Karpas-422 (cell line): ENCODE data around the gene PLEKHG3. TPM values are rescaled to one million over a fixed set of nuclear protein-coding genes. Genes with fewer than 3 reads are reported as not detected.
"Not testable (repeated sequence)": the region's sequence is repeated elsewhere in the genome, so short reads cannot be mapped to it uniquely, and the experiment has no call there.

Source experiments
- DNase-seq: peaks from one replicate; pipeline ENCODE4 v3.0.0-alpha.2; 2015
- H2AFZ ChIP-seq: fragments of 200-600 bp; sonication (generic); 2 replicates; pipeline ENCODE4 v1.6.1; 2014; ENCODE audit warnings: antibody characterized with exemption, low read length, mixed read lengths
- H3K27ac ChIP-seq: fragments of 200-600 bp; sonication (generic); 2 replicates; pipeline ENCODE4 v1.5.1; 2014; ENCODE audit warnings: mild to moderate bottlenecking, low read length, moderate library complexity
- H3K27me3 ChIP-seq: fragments of 200-600 bp; sonication (generic); 2 replicates; pipeline ENCODE4 v1.6.1; 2014; ENCODE audit warnings: low read length, mixed read lengths
- H3K36me3 ChIP-seq: fragments of 200-600 bp; sonication (generic); 2 replicates; pipeline ENCODE4 v1.6.1; 2014; ENCODE audit warnings: low read length, mixed read lengths; ENCODE audit not compliant: insufficient read depth
- H3K4me1 ChIP-seq: fragments of 200-600 bp; sonication (generic); 2 replicates; pipeline ENCODE4 v1.6.1; 2014; ENCODE audit warnings: mild to moderate bottlenecking, low read length, mixed read lengths
- H3K4me2 ChIP-seq: fragments of 200-600 bp; sonication (generic); 2 replicates; pipeline ENCODE4 v1.6.1; 2014; ENCODE audit warnings: low read length, low read depth, mild to moderate bottlenecking; ENCODE audit not compliant: poor library complexity, severe bottlenecking
- H3K4me3 ChIP-seq: fragments of 200-600 bp; sonication (generic); 2 replicates; pipeline ENCODE4 v1.5.1; 2014; ENCODE audit warnings: mild to moderate bottlenecking, antibody characterized with exemption, low read length, mixed read lengths
- H3K79me2 ChIP-seq: fragments of 200-600 bp; sonication (generic); 2 replicates; pipeline ENCODE4 v1.6.1; 2014; ENCODE audit warnings: mild to moderate bottlenecking, low read length, mixed read lengths
- H3K9ac ChIP-seq: fragments of 200-600 bp; sonication (generic); 2 replicates; pipeline ENCODE4 v1.6.0; 2014; ENCODE audit warnings: low read length
- H3K9me2 ChIP-seq: fragments of 200-600 bp; sonication (generic), shearing (Covaris generic); replicated peaks from 2 replicates; pipeline ENCODE4 v1.6.0; 2014; ENCODE audit warnings: mild to moderate bottlenecking, low read length, moderate library complexity; ENCODE audit not compliant: insufficient read depth
- H3K9me3 ChIP-seq: fragments of 300-700, 200-600 bp; sonication (generic); 2 replicates; pipeline ENCODE4 v1.6.1; 2014; ENCODE audit warnings: low read length, mixed read lengths
- H4K20me1 ChIP-seq: fragments of 200-600 bp; sonication (generic); 2 replicates; pipeline ENCODE4 v1.6.1; 2014; ENCODE audit warnings: mild to moderate bottlenecking, antibody characterized with exemption, low read length, low read depth; ENCODE audit not compliant: insufficient read depth
- total RNA-seq: library from RNA; depleted of rRNA; stranded (reverse); fragments of >200 nt; shearing (Covaris generic); gene quantifications from 2 replicates; pipeline ENCODE4 v1.2.3, GENCODE V29; 2014; ENCODE audit warnings: low replicate concordance

Gene PLEKHG3
- total RNA-seq, 1 experiment from 2014 or later: not detected

DNA sequence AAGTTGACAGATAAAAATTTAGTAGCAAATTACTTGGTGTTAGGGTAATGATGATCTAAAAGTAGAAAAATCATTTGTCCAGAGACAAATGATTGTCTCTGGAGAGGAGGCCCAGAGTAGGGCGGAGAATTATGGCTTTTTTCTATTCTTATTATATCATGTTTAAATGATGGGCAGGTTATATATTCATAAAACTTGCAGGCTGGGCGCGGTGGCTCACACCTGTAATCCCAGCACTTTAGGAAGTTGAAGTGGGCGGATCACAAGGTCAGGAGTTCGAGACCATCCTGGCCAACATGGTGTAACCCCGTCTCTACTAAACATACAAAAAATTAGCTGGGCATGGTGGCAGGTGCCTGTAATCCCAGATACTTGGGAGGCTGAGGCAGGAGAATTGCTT lies 13.6 kb upstream of the PLEKHG3 start:
- not testable (repeated sequence) for H3K4me1 ChIP-seq, H3K4me2 ChIP-seq, DNase-seq, H3K9me3 ChIP-seq, H3K27ac ChIP-seq, H4K20me1 ChIP-seq, H3K79me2 ChIP-seq, H3K9me2 ChIP-seq, H3K27me3 ChIP-seq, H3K36me3 ChIP-seq, H2AFZ ChIP-seq, H3K4me3 ChIP-seq, H3K9ac ChIP-seq

GRCh38 chr14:64691376-64691775 lies 12.8 kb upstream of the PLEKHG3 start:
- no peak overlapping the region for H3K4me2 ChIP-seq
- H4K20me1 ChIP-seq: no peaks in the 10 kb centered on the region
- no peak for DNase-seq
- no peaks in the 10 kb centered on the region for H3K4me1 ChIP-seq
- no peaks in the 10 kb centered on the region for H3K9me3 ChIP-seq
- no peak overlapping the region for H3K27ac ChIP-seq
- no peak overlapping the region for H2AFZ ChIP-seq
- H3K79me2 ChIP-seq: no peaks in the 10 kb centered on the region
- no peak overlapping the region for H3K4me3 ChIP-seq
- no peaks in the 10 kb centered on the region for H3K27me3 ChIP-seq
- no peak overlapping the region for H3K9ac ChIP-seq
- H3K9me2 ChIP-seq: no peaks in the 10 kb centered on the region
- H3K36me3 ChIP-seq: no peaks in the 10 kb centered on the region

DNA sequence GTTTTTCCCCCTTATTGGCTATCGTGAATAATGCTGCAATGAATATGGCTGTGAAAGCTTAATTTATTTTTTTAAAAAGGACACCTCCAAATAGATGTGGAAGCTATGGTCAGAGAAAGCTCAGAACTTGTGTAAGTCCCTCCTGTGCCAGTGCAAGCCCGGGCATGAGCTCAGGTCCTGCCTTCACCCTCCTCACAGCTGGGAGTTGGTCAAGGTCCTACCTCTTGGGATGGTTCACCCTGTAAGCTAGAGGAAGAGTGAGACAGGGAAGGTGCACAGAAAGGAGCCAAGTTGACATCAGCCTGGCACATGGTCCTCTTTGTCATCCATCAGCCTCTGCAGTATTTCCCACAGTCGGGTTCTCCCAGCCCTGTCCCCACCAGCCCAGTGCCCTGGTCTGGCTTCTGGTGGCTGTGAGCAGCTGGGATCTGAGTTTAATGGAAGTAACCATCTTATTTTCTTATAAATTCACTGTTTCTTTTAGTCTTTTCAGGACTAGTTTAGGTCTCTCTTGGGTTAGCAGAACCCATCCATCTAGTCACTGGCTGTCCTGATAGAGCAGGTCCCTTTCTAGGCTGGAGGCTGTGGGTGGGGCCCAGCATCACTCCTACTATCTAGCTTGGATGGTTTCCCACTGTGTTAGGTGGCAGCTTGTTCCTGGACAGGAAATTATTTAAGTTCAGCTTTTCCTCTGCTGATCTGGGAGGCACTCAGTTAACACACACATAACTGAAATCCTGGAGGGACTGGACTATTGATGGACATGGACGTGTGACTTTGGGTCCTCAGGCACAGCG lies 11.8 kb upstream of the PLEKHG3 start:
- no peaks in the 10 kb centered on the region for H3K4me1 ChIP-seq
- no peak for DNase-seq

GRCh38 chr14:64692986-64693809 lies 11.0 kb upstream of the PLEKHG3 start:
- H3K9ac ChIP-seq: no peak overlapping the region
- H3K27ac ChIP-seq: no peak overlapping the region
- no peak overlapping the region for H3K4me2 ChIP-seq
- H2AFZ ChIP-seq: no peak overlapping the region
- H3K36me3 ChIP-seq: no peaks in the 10 kb centered on the region
- no peak for DNase-seq
- no peaks in the 10 kb centered on the region for H3K79me2 ChIP-seq
- H3K9me2 ChIP-seq: no peaks in the 10 kb centered on the region
- H4K20me1 ChIP-seq: no peaks in the 10 kb centered on the region
- no peaks in the 10 kb centered on the region for H3K9me3 ChIP-seq
- H3K4me3 ChIP-seq: no peak overlapping the region
- no peaks in the 10 kb centered on the region for H3K4me1 ChIP-seq
- no peaks in the 10 kb centered on the region for H3K27me3 ChIP-seq

More for the DNA sequence above, 11.8 kb upstream of the PLEKHG3 start:
- Histone ChIP-seq H2AFZ (no peak overlapping the region), H3K79me2 (no peaks in the 10 kb centered on the region), H3K9me2 (no peaks in the 10 kb centered on the region), H3K27me3 (no peaks in the 10 kb centered on the region), H4K20me1 (no peaks in the 10 kb centered on the region), H3K27ac (no peak overlapping the region), H3K9me3 (no peaks in the 10 kb centered on the region), H3K9ac (no peak overlapping the region), H3K4me3 (no peak overlapping the region), H3K4me2 (no peak overlapping the region), H3K36me3 (no peaks in the 10 kb centered on the region)

DNA sequence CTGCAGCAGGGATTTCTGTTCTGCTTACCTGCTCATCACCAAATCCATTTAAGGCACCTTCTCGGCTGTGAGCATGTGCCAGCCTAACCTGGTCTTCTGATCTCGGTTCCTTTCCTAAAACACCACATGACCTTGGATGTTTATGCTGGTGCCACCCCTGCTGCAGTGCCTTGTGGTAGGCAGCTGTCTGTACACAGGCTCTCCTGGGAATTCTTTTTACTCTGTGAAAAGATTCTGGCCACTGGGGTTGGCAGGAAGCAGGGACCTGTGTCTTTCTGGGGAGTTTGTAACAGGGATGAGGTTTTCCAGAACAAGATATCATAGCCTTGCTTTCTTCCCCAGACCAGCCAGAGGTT lies 10.4 kb upstream of the PLEKHG3 start:
- H3K36me3 ChIP-seq: no peaks in the 10 kb centered on the region
- no peaks in the 10 kb centered on the region for H4K20me1 ChIP-seq
- H3K4me2 ChIP-seq: no peak overlapping the region
- no peak overlapping the region for H3K9ac ChIP-seq
- H3K4me1 ChIP-seq: no peaks in the 10 kb centered on the region
- H3K27ac ChIP-seq: no peak overlapping the region
- no peak for DNase-seq
- no peaks in the 10 kb centered on the region for H3K9me2 ChIP-seq
- H3K4me3 ChIP-seq: no peak overlapping the region
- H3K27me3 ChIP-seq: no peaks in the 10 kb centered on the region
- H2AFZ ChIP-seq: no peak overlapping the region
- H3K9me3 ChIP-seq: no peaks in the 10 kb centered on the region
- H3K79me2 ChIP-seq: no peaks in the 10 kb centered on the region

DNA sequence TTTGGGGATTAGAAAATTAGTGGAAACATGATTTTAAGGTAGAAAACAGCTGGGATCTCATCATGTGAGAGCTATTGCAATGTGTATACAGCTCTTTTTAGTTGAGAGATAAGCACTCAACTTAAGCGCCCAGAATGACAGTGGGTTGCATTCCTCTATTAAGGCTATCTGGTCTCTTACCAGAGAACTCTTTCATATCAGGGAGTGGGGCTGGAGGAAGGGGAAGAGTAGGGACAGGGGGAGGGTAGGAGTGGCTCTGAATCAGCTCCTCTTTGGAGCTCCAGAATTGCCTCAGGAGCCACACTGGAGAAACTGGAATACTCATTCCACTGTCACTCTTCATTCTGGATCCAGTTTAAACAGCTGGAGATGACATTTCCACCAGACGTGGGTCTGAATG lies 9.2 kb upstream of the PLEKHG3 start:
- no peaks in the 10 kb centered on the region for H3K4me1 ChIP-seq
- H3K36me3 ChIP-seq: no peaks in the 10 kb centered on the region
- H3K9me3 ChIP-seq: no peaks in the 10 kb centered on the region
- H3K4me2 ChIP-seq: no peak overlapping the region
- no peak overlapping the region for H3K27ac ChIP-seq
- H3K79me2 ChIP-seq: no peaks in the 10 kb centered on the region
- no peak overlapping the region for H3K9ac ChIP-seq
- H4K20me1 ChIP-seq: no peaks in the 10 kb centered on the region
- no peaks in the 10 kb centered on the region for H3K27me3 ChIP-seq
- H3K9me2 ChIP-seq: no peaks in the 10 kb centered on the region
- DNase-seq: no peak
- no peak overlapping the region for H3K4me3 ChIP-seq
- H2AFZ ChIP-seq: no peak overlapping the region

GRCh38 chr14:64696355-64696857 lies 7.8 kb upstream of the PLEKHG3 start:
- Histone ChIP-seq H3K4me2 (no peak overlapping the region), H3K27me3 (no peaks in the 10 kb centered on the region), H3K4me1 (no peaks in the 10 kb centered on the region), H3K79me2 (no peaks in the 10 kb centered on the region), H3K9me3 (no peaks in the 10 kb centered on the region), H3K9ac (no peak overlapping the region), H3K9me2 (no peaks in the 10 kb centered on the region), H3K27ac (no peak overlapping the region), H3K4me3 (no peak overlapping the region), H2AFZ (no peak overlapping the region), H3K36me3 (no peaks in the 10 kb centered on the region), H4K20me1 (no peaks in the 10 kb centered on the region)
- DNase-seq: no peak

DNA sequence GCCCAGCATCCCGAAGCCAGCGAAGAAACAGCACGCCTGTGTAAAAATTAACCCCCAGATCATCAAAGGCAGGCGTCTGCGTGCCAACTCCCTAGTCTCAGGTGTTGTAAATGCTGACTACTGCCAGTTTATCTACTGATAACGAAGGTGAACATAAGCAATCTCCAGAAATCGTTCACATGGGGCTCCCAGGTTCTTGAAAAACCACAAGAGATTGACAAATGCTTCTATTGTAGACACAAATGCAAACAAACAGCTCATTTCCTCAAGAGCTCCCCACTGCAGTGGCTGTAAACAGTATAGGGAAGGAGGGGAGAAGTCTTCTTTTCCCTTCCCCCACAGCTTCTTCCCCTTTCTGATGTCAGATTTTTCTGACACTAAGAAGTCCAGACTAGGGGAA lies 5.3 kb upstream of the PLEKHG3 start:
- no peaks in the 10 kb centered on the region for H3K4me1 ChIP-seq

More for the DNA sequence above, 5.3 kb upstream of the PLEKHG3 start:
- Histone ChIP-seq H3K9me3 (no peaks in the 10 kb centered on the region), H4K20me1 (no peaks in the 10 kb centered on the region), H3K9me2 (no peaks in the 10 kb centered on the region), H3K79me2 (no peaks in the 10 kb centered on the region), H3K27ac (no peak overlapping the region), H3K4me2 (no peak overlapping the region), H2AFZ (no peak overlapping the region), H3K9ac (no peak overlapping the region), H3K36me3 (no peaks in the 10 kb centered on the region), H3K27me3 (no peaks in the 10 kb centered on the region), H3K4me3 (no peak overlapping the region)
- no peak for DNase-seq
